ENCODE data around the gene AGK.

DNA sequence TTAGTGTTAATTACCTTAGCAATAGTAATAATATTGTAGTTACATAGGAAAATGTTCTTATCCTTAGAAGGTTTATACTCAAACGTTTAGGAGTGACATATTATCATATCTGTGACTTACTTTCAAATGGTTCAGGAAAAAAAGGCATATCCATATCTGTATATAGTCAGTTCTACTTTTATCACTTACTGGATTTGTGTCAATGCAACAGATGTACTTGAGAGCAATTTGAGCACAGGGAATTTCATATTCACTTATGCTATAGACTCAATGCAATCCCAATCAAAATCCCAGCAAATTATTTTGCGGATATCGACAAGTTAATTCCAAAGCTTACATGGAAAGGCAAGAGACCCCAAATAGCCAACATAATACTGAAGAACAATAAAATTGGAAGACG, 140.8 kb downstream of the AGK start:
- no peak for TF ChIP-seq ZNF274 (IDR thresholded peaks at IDR 0.05; ENCODE audit: low read depth, low read length)
- no peak for TF ChIP-seq YY1 (IDR thresholded peaks at IDR 0.05; ENCODE audit: insufficient read depth, insufficient read length)
